ENCODE data around the gene RASGRP1.
"Not testable (repeated sequence)": the region's sequence is repeated elsewhere in the genome, so short reads cannot be mapped to it uniquely, and the experiment has no call there.

The RASGRP1 gene

DNA sequence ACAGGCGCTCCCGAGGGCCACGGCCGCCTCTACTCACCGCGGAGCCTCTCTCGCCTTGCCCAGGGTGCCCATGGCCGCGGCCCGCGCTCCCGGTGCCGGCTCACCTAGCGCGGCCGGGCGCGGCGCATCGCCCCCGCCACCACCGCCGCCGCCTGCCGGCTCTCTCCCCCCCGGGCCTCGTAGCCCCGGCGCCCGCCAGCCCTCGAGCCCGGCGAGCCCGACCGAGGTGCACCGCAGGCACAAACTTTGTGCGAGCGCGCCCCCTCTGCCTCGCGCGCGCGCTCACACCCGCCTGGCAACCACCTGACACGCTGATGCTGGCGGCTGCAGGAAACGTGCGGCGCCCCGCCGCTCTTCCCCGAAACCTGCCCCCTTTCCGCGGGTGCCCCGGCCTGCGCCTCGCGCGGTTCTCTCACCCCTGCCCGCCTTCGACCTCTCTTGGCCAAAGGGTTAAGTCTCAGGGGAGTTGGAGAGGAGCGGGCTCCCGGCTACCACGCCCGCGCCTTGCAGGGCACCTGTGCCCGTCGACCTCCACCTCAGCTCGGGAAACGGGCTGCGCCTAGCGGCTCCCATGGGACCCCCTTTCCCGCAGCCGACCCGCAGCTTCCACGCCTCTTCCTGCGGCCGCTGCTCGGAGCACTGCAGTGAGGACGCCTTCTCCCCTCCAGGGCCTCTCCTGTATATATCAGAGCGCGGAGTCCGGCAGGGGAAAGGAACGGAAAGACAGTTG lies at the start of gene RASGRP1:
TSS of gene RASGRP1 (minus strand) at position 258 of the 730 bp plus-strand sequence. CDS start at position 72, 186 bp downstream.
- peak; percentile 60 for DNase-seq (ENCODE audit: low spot score)

DNA sequence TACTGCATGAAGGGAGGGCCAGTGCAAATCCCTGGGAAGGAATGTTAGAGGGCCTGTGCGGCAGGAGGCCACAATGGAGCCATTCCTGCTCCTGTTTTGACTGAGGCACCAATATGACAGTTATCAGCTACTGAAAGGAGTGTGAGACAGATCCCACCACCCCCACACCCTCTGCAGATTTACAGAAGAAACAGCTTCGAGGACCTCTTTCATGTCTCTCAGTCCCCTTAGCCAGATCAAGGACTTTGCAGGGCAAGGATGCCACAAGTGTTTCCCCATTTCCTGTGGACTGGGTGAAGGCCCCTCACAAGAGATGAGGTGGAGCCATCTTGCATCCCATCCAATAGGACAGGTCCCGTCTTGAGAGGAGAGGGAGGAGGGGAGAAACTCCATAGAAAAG lies 48.5 kb upstream of the RASGRP1 start:
- DNase-seq (ENCODE audit: low spot score): no peak

DNA sequence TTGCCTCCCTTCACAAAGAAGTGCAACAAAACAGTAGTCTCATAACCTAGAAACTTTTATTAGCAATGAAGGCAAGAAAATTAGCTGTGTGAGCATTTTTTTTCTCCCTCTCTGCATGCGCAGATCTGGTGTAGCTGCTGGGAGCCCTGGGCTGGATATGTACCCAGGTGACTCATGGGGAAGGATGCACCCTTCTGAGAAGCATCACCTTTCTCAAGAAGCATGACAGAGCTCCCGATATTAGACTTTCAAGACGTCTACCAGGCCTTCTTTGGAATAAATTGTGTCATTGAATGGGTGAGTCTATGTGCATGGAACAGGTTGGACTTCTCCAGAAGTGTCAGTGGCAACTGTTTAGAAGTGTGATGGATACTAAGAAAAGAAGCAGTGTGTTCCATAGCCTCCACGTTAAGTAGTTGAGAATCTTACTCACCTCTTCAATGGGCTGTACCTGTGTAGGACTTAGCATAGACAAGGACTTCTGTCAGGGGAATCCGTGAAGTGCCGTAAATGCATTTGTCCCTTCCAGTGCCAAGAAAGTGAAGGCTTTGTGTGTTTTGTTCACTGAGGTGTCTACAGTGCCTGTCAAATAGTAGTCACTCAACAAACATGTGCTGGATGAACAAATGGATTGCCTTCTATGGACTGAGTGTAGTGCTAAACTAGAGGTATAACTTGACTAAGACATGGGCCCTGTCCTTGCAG lies 47.7 kb upstream of the RASGRP1 start:
- DNase-seq (ENCODE audit: low spot score): no peak

DNA sequence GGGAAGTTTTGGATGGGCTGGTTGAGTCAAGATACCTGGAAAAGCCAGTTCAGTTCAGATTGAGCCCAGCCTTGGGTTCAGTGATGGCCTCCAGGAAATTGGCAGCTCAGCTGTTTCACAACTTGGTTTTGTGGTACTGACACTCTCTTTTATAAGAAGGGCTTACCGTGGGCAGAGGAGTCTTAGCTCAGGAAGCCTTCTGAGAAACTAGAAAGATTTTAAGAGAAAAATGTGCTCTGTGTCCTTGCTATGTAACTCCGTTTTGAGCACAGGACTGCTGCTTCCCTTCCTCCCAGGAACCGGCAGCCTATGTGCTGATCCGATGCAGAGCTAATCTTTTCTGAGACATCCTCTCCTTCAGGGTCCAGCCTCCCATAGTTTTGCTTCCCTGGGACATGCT lies 46.6 kb upstream of the RASGRP1 start:
- DNase-seq (ENCODE audit: low spot score): no peak

DNA sequence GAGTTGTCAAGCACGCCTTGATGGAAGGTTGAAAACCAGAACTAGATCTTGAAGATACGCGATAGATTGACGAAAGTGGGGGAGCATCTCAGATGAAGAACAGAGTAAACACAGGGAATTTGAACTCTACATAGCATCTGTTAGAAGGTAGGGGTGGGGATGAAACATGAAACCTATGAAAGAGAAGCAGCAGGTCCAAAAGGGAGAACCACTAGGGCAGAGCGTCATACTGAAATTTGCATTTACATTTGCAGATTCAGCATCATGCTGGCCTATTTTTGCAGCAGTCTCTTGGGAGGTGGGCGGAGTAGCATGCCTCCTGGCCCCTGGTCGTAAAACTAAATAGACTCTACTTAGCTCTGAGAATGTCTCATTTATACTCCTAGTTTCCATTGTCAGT lies 46.1 kb upstream of the RASGRP1 start:
- no peak for DNase-seq (ENCODE audit: low spot score)

DNA sequence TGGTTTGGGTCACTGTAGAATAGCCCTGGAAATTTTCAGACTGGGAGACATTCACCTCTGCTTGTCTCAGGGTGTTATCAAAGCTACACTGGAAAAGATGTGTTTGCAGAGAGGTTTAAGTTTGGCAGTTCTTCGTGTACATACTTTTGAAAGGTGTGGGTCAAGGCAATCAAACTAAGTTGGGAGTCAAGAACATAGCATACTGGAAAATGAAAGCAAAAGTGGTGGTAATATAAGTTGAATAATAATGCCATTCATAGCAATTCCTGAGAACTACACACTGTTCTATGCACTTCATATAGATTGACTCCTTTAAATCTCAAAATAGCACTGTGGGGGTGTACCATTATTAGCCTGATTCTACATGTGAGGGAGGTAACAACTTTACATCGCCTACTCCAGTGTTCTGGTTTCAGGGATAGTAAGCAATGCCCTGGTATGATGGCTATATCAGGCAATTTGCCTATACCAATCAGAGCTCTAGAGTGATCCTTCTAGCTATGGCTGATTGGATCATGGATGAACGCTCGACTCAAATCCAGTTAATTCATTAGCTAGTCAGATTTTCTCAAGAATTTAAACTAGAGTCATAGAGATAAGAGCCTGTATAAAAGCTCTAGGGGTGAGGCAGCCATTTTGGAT lies 44.6 kb upstream of the RASGRP1 start:
- DNase-seq (ENCODE audit: low spot score): no peak

DNA sequence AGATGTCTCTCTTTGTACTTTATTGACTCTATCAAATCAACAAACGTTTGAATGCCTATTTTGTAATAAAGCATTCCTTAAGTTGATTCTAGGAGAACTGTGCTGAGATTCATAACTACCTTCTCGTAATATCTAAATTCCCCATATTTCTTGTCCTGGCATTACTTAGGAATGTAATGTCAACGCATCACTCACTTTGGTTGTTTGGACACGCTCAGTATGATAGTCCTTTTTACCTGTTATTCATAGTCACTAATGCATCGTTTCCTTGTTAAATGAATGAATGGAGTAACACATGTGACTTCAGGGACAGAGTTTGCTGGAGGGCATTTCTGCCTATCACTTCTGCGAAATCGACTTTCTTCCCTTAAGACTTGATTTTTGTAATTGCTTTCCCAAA lies 44.1 kb upstream of the RASGRP1 start:
- DNase-seq (ENCODE audit: low spot score): no peak

DNA sequence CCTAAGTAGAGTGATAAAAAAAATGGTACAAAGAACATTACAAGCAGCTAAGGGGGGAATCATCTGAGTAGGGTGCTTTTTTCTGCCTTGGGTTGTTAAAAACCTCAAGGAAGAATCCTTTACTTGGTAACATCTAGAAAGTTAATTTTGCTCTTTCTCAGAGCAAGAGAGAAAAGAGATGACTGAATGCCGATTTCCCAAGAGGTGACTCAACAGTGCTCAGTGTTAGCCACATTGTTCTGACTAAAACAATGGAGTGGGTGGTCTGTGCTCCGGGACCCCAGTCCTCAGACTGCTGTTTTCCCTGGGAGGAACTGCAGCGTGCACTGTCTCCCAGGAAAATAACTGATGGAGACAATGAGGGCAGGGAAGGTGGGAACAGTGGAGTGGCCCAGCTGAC lies 41.1 kb upstream of the RASGRP1 start:
- no peak for DNase-seq (ENCODE audit: low spot score)

DNA sequence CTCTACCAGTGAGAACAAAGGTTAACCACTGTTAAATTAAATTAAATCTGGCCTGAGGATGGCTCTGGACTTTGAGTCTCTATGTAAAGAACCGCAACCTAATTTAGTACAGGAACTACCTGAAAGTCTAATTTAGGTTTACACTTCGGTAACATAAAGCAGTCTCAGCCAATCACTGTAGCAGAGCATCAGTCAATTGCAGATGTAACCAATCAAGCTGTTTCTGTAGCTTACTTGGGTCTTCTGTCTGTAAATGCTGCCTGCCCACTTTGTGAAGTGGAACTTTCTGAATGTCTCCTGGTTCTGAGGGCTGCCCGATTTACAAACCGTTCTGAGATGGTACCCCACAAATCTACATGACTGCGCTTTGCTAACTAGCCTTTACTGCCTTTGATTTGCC lies 39.1 kb upstream of the RASGRP1 start:
- DNase-seq (ENCODE audit: low spot score): no peak

DNA sequence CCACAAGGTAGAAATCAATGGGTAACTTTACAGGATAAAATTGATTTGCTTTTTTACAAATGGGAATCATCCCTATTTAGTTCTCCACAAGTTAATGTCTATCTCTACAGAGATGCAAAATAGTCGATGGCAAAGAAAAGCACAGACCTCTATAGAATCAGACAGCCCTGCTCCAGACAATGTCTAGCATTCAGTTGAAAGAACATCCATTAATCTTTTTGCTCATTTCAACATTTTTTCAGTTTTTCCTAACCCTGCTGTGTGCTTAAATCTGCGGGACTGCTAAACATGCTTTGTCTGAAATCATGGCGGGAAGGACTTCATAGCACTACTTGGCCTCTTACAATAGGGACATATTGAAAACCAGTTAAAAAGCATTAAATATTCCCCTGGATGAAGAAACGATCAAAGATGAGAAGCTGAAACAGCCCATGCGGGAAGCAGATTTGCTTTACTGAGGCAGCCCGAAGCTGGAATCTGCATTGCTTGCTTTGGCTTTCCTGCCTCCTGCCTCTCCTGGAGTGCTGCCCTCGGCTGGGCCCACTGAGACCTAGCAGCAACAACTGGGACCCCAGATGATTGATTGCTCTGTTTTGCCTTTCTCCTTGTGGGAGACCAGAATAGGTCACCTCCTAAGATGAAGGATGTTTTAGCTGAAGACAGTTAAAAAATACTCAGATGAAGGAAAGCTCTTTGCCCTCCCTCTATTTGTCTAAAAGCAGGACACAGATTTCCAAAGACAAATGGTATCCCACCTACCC lies 38.5 kb upstream of the RASGRP1 start:
- DNase-seq (ENCODE audit: low spot score): no peak

DNA sequence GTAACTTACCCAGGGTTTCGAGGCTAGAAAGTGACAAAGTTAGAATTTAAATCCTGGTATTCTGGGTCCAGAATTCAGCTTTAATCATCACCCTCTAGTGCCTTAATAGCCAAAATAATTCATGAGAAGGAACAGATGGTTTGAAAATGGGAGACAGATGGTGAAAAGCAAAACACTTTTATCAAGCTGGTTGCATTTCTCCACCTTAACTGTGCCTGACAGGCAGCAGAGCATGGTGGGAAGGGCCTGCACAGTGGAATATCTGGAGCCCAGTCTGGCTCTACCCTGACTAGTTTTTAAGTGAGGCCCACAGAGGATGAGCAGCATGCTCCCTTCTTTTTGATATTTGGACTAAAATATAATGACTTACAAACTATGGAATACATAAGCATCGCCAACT lies 35.6 kb upstream of the RASGRP1 start:
- DNase-seq (ENCODE audit: low spot score): peak; percentile 98

DNA sequence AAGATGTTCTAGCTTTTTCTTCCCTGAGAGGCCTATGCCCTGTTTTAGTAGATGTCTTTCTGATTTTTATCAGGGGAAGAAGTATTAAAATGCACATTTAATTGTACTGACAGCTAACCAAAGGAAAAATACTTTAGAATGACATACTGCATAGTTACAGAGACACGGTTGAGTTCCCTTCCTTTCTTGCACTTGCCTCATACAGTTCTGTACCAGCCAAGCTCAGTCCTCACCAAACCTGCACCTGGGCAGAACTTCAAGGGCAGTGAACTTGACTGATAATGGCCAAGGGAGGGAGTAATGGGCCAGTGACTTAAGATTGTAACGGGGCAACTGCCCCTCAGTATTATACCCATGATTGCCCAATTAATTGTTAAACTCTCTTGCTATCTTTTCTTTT lies 34.1 kb upstream of the RASGRP1 start:
- DNase-seq (ENCODE audit: low spot score): peak; percentile 23

DNA sequence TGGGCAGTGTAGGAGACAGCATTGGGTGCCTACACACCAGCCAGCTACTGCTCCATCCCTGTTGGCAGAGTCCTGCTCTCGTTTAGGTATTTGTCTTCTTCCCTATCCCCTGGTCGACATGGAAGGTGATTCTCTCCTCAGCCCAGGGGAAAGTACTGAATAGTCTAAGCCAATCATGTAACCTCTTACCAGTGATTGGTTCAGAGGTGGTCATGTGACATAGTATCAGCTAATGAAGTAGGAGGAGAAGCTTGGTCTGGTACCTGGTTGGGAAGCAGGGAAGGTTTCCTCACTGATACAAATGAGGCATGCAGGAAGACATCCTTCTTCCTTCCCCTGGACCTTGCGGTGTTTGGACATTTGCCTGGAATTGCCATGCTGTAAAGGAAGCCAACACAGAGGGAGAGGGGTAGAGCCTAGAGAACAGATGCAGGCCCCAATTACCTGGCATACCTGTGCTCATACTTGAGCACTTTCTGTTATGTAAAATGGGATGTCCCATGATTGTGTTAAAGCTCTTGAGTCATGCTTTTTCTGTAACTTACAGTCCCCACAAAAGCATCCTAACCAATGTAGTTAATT lies 32.7 kb upstream of the RASGRP1 start:
- DNase-seq (ENCODE audit: low spot score): peak; percentile 72

DNA sequence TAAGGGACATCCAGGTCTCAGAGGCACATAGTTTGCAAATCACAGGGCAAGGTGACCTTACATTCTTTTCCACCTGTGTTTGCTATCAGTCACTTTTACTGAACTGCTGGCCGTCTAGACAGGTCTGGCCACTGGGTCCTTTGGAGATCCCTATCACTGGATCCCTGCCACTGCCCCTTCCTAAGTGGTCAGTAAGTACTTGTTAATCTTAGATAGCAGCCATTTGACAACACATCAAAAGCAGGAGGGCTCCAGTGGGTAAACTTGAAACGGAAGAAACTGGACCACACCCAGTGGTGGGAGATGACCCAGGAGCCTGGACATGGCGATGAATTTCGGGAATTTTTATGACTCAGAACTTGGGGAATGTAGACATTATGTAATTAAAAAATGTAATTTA lies 28.9 kb upstream of the RASGRP1 start:
- no peak for DNase-seq (ENCODE audit: low spot score)

DNA sequence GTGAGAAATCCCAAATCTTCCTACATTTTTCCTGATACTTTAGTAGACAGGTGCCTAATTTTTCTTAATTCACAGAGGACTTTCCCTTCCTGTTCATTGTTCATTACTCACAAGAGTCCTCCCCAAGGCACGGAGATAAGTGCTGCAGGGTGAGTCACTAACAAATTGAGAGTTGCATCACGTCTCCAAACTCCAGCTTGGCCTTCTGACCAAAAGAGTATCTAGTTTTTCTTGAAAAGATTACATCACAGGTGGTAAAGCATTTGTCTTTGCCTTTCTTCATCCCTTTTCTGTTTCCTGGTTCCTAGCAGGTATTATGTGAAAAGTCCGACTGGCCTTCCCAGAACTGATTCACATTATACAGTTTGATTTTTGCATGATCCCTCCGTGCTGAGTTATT lies 24.9 kb upstream of the RASGRP1 start:
- no peak for DNase-seq (ENCODE audit: low spot score)

DNA sequence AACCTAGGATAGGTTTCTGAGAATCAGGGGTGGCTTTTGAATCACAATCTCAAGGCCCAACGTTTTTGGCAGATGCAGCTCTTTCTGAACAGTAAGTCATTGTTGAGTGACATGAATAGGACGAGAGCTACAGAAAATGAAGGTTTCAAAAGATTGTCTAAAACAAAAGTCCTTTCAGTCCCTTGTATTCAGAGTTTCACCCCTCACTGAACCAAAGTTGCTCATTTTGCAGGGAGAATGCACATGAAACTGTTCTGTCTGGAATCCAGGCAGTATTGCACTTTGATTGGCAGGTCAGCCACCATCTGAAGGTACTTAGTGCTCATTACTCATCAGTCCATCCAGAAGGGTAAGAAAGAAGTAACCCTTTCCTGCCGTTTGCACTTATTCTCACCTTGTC lies 24.1 kb upstream of the RASGRP1 start:
- DNase-seq (ENCODE audit: low spot score): no peak

DNA sequence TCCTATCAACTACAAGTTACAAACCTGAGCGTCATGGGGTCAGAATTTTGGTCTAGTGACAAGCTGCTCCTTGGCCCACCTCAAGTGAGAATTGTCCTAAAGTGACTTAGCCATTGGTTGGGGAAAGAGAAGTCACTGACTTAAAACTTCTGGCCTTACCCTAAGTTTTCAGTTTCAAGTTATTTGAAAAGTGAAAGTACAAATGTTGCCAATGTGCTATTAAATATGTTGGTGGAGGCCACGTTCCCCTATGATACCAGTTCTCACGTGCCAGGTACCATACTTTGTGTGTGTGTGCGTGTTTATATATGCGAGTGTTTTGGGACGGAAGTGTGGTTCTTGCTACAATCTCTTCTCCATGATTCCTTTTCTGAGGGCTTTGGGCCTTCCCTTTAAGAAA lies 22.6 kb upstream of the RASGRP1 start:
- DNase-seq (ENCODE audit: low spot score): no peak

DNA sequence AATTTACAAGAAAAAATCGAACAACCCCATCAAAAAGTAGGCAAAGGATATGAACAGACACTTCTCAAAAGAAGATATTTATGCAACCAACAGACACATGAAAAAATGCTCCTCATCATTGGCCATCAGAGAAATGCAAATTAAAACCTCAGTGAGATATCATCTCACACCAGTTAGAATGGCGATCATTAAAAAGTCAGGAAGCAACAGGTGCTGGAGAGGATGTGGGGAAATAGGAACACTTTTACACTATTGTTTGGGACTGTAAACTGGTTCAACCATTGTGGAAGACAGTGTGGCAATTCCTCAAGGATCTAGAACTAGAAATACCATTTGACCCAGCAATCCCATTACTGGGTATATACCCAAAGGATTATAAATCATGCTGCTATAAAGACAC lies 21.4 kb upstream of the RASGRP1 start:
- DNase-seq (ENCODE audit: low spot score): not testable (repeated sequence)

DNA sequence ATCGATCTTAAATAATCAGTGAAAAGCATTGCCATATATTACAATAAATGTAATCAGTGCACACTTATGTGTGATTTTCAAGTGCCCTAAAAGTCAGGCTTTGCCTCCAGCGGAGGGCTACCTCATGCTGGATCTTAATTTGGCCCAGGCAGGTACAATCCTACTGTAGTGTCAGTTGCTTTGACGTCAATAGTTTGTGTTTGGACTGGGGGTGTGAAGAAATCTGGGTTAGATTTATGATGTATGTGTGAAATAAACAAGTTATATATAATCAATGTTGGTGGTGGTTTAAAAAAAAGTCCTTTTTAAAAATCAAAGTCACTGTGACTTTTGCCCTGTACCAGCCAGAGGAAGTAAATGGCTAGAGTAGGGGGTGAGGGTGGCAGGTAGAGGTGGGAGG lies 14.0 kb upstream of the RASGRP1 start:
- DNase-seq (ENCODE audit: low spot score): no peak

DNA sequence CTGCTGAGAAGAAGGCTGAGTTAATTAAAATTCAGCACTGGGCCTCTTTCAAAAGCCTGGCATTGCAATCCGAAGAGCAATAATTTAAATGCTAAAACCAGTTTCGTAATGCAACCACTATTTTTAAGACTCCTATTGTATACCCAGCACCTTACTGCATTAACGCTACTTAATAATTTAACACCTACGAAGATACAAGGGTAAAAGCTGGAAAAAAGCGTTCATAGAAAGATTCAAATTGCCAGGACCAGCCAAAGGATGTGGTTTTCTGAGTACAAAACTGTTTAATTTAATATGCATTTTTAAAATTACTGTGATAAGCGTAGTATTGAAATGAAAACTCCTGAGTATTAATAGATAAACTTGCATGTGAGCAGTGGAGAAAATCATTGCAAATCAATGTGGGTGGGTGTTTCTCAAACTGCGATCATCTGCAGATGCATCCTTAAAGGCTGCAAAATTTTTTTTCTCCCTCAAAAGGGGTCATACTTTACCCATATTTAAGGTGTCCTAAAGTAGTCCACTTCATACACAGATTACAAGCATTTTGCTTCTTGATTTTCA lies 12.9 kb upstream of the RASGRP1 start:
- DNase-seq (ENCODE audit: low spot score): no peak

DNA sequence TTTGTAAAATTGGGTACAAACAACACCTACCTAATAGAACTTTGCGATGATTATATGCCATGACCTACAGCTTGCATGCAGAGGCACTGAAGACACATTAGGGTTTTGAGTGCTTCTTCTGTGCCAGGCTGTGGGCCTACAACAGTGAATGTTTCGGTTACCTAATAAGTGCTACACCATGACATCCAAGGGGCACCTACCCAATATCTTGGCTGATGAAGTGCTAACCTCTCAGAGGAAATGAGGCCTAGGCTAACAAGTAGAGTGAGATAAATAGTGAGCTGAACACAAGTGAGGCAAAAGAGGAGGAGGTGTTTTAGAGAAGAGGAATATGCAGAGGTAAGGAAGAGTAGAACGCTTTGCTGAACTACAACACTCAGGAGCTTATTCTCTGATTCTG lies 12.2 kb upstream of the RASGRP1 start:
- DNase-seq (ENCODE audit: low spot score): no peak

DNA sequence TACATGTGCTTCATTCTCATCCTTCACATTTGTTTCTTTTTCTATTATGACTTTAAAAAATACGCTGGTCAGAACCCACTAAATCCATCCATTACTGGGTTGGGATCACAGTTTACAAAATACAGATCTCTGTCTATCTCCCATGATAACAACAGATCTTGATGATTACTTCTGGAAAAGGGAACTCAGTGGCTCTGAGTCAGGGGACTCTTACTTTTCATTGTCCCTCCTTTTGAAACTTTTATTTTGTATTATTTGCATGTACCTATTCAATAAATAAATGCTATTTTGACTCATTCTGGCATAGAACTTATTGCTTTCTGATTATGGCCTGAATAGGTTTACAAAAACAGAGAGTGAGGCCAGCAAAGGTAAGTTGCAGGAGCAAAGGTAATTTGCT lies 11.6 kb upstream of the RASGRP1 start:
- no peak for DNase-seq (ENCODE audit: low spot score)

All from cerebellar cortex (tissue), 1 donor.